Hippocampal formation (tissue), 2 donors: ENCODE data around the gene GPR52.

Experiments used
- DNase-seq, 2 donors: peaks; one replicate each; lab custom pipeline; 2025; lab: John Stamatoyannopoulos, UW

Gene GPR52

DNA sequence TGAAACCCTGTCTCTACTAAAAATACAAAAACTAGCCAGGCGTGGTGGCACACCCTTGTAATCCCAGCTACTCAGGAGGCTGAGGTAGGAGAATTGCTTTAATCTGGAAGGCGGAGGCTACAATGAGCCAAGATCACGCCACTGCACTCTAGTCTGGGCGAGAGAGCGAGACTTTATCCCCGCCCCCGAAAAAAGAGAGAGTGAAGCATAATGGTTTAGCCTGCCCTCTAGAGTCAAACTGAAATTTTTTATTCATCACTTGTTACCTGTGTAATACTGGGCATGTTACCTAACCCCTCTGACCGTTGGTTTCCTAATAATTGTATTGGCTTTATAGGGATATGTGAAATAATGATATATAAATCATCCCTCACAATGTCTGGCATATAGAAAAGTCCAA lies 18.8 kb downstream of the GPR52 start:
- no peak for DNase-seq

DNA sequence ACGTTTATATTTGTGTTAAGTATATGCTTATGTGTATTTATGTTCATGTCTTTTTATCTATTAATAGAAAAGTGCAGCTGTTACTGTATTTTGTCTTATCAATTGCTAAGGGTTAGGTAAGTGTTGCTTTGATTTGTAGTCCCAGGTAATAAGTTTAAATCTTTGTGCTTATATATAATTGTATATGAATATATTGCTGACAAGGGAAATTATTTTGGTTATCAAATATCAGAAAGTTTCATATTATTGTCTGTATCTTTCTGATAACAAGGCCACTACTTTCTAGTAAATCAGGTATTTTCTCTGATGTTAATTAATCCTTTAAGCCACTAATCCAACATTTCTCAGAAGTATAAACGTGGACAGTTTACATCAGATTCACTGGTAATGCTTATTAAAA lies 21.3 kb downstream of the GPR52 start:
- DNase-seq = no peak

DNA sequence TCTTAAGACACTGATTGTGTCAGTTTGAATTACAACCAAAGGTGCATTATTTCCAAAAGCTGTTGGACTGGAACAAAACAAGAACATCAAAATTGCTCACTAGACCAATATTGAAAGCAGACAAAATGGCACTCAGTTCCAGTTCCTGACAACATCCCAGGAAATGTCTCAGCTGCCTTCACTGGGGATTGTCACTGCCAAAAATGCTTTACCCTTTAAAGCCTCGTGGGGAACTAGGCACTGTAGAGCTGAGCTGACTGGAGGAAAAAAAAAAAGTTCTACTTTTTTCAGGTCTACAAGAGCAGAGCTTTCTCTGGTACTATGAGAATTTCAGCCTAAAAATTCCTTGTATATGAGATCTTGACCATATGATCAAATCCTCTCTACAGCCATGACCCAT lies 21.9 kb downstream of the GPR52 start:
- DNase-seq = no peak

DNA sequence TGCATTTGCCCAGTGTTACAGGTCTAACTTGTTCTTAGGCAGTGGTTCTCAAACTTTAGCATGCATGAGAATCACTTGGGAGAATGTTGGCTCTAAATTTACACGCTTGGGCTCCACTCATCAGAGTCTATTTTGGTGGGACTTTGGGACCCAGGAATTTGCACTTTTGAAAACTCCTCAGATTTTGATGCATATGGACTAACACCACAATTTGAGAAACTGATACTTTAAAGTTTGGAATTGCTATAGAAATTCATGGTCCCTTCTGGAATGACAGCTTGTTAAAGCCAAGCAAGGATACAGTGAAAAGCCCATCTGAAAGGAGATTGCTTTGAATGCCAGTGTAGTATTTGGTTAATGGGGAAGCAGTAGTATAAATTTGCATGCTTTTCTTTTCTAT lies 31.5 kb downstream of the GPR52 start:
- no peak for DNase-seq

DNA sequence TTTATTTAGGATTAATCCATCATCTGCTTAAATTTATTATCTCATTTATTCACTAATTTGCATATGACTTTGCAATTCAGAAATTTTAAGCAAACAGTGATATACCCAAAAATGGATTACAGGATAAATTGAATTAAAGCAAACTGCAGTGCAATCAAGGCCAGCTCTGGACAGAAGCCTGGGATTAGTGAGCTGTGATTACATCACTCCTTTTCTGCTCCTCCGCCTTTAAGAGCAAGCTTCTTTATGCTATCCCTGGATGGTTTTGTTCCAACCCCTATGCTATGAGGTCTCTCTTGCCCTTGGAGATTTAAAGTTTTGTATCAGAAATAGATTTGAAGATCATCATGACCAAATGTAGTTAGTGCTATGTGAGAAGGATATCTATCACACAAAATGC lies 32.6 kb downstream of the GPR52 start:
- no peak for DNase-seq

DNA sequence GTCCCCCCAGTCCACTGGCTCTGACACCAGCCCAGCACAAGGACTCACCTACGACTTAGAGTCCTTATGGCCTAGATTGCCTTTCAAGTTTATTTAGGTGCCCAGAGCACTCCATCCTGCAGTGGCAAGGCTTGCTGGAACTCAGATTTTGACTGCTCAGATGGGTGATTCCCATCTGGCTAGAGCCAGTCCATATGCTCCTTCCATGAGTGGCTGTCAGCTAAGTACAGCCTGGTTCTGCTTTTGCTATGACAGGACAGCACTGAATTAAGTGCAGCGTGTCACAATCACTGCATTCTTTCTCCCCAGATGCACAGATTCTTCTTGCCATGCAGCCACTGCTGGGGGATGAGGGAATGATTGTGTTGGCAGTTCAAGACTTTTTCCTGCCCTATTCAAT lies 43.8 kb downstream of the GPR52 start:
- no peak for DNase-seq

DNA sequence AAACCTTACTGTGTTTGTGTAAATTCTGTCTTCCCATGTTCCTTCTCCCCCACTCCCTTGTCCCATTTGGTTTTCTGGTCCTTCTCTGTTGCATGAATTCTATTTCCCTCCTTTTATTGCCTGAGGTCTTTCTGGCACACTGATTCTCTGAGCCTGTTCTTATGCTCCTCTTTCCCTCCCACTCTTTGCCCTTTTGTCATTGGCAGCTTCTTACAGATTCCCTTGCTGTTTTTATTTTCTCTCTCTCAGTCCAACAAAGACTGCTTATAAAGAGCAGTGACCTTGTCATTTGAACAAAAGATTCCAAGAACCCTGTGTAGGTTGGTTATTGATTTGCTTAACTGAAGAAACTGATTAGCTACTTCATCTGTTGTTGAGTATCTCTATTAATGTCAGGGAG lies 49.7 kb downstream of the GPR52 start:
- no peak for DNase-seq
